Liver (tissue), 9 donors: ENCODE results near the gene TGM2. TPM values are rescaled to one million over a fixed set of nuclear protein-coding genes. Genes with fewer than 3 reads are reported as not detected.

ENCODE experiments used
- DNase-seq: peaks from one replicate; pipeline ENCODE4 v3.0.0-alpha.2; 2017; ENCODE audit warnings: low spot score
- H3K27ac ChIP-seq, 2 donors: one replicate each; pipeline ENCODE4 v1.7.0; 2013; ENCODE audit warnings: inconsistent platforms in 2 of 2, low read length in 2 of 2, control low read depth in 1 of 2, low read depth in 1 of 2, mild to moderate bottlenecking in 1 of 2
- H3K27me3 ChIP-seq, 4 donors: one replicate each; pipeline versions ENCODE4 v1.6.1 to v1.7.0; 2013; ENCODE audit warnings: low read length in 3 of 4, inconsistent platforms in 1 of 4, mild to moderate bottlenecking in 1 of 4, moderate library complexity in 1 of 4; ENCODE audit not compliant: control insufficient read depth in 4 of 4, insufficient read depth in 4 of 4
- H3K36me3 ChIP-seq, 4 donors: one replicate each; pipeline versions ENCODE4 v1.6.1 to v1.7.0; 2013; ENCODE audit warnings: low read length in 3 of 4, mild to moderate bottlenecking in 3 of 4, low read depth in 1 of 4, moderate library complexity in 1 of 4; ENCODE audit not compliant: control insufficient read depth in 4 of 4, insufficient read depth in 3 of 4
- H3K4me1 ChIP-seq, 4 donors: one replicate each; pipeline versions ENCODE4 v1.6.1 to v1.7.0; 2013; ENCODE audit warnings: low read length in 3 of 4, mild to moderate bottlenecking in 3 of 4, moderate library complexity in 1 of 4; ENCODE audit not compliant: control insufficient read depth in 4 of 4, insufficient read depth in 4 of 4
- H3K4me3 ChIP-seq, 3 donors: one replicate each; pipeline versions ENCODE4 v1.6.1 to v1.7.0; 2013; ENCODE audit warnings: low read length in 3 of 3, control low read depth in 1 of 3, low read depth in 1 of 3, mild to moderate bottlenecking in 1 of 3
- H3K9ac ChIP-seq, 2 donors: one replicate each; pipeline ENCODE4 v1.7.0; 2013; ENCODE audit warnings: low read length in 2 of 2, mild to moderate bottlenecking in 2 of 2, moderate library complexity in 2 of 2, control low read depth in 1 of 2, low read depth in 1 of 2
- H3K9me3 ChIP-seq, 4 donors: one replicate each; pipeline versions ENCODE4 v1.6.1 to v1.7.0; 2013; ENCODE audit warnings: low read length in 3 of 4; ENCODE audit not compliant: control insufficient read depth in 4 of 4
- ATF3 ChIP-seq: IDR thresholded peaks from 2 replicates; pipeline ENCODE4 v1.6.1; 2016; ENCODE audit warnings: antibody characterized with exemption
- CTCF ChIP-seq: fragments of 150-350 bp; IDR thresholded peaks from 2 replicates; pipeline ENCODE4 v1.5.1; 2017; ENCODE audit warnings: improper control_type of control experiment, low read depth, low read length; ENCODE audit not compliant: missing input control
- EGR1 ChIP-seq, 2 donors: IDR thresholded peaks; 2 replicates each; pipeline ENCODE4 v1.6.1; 2016 to 2018; ENCODE audit warnings: antibody characterized with exemption in 2 of 2, low read depth in 2 of 2
- FOXA1 ChIP-seq: IDR thresholded peaks from 2 replicates; pipeline ENCODE4 v1.6.1; 2016; ENCODE audit warnings: antibody characterized with exemption
- FOXA2 ChIP-seq: IDR thresholded peaks from 2 replicates; pipeline ENCODE4 v1.6.1; 2016; ENCODE audit warnings: antibody characterized with exemption
- GABPA ChIP-seq, 2 donors: IDR thresholded peaks in 1 of 2; conservative IDR thresholded peaks in 1 of 2; 2 replicates each; pipeline ENCODE4 v1.6.1; 2016; ENCODE audit warnings: antibody characterized with exemption in 2 of 2, mild to moderate bottlenecking in 1 of 2, moderate library complexity in 1 of 2
- HNF4A ChIP-seq, 2 donors: conservative IDR thresholded peaks; 2 replicates each; pipeline ENCODE4 v1.6.1; 2016; ENCODE audit warnings: antibody characterized with exemption in 2 of 2, mild to moderate bottlenecking in 2 of 2
- HNF4G ChIP-seq: IDR thresholded peaks from 2 replicates; pipeline ENCODE4 v1.6.1; 2016; ENCODE audit warnings: antibody characterized with exemption
- JUND ChIP-seq, 2 donors: IDR thresholded peaks; 2 replicates each; pipeline ENCODE4 v1.6.1; 2016; ENCODE audit warnings: antibody characterized with exemption in 2 of 2
- MAX ChIP-seq: IDR thresholded peaks from 2 replicates; pipeline ENCODE4 v1.6.1; 2016; ENCODE audit warnings: antibody characterized with exemption
- NR2F2 ChIP-seq: IDR thresholded peaks from 2 replicates; pipeline ENCODE4 v1.6.1; 2016; ENCODE audit warnings: antibody characterized with exemption
- RAD21 ChIP-seq, 2 donors: IDR thresholded peaks; 2 replicates each; pipeline ENCODE4 v1.6.1; 2016; ENCODE audit warnings: antibody characterized with exemption in 2 of 2, mild to moderate bottlenecking in 2 of 2
- REST ChIP-seq: IDR thresholded peaks from 2 replicates; pipeline ENCODE4 v1.6.1; 2016; ENCODE audit warnings: antibody characterized with exemption, mild to moderate bottlenecking
- RXRA ChIP-seq, 2 donors: IDR thresholded peaks; 2 replicates each; pipeline ENCODE4 v1.6.1; 2017 to 2018; ENCODE audit warnings: antibody characterized with exemption in 2 of 2, mild to moderate bottlenecking in 1 of 2
- SP1 ChIP-seq: IDR thresholded peaks from 2 replicates; pipeline ENCODE4 v1.6.1; 2018; ENCODE audit warnings: antibody characterized with exemption, mild to moderate bottlenecking
- TAF1 ChIP-seq: conservative IDR thresholded peaks from 2 replicates; pipeline ENCODE4 v1.6.1; 2016; ENCODE audit warnings: antibody characterized with exemption, mild to moderate bottlenecking
- YY1 ChIP-seq: IDR thresholded peaks from 2 replicates; pipeline ENCODE4 v1.6.1; 2016; ENCODE audit warnings: antibody characterized with exemption, mild to moderate bottlenecking
- ZBTB33 ChIP-seq: IDR thresholded peaks from 2 replicates; pipeline ENCODE4 v1.6.1; 2016; ENCODE audit warnings: antibody characterized with exemption
- WGBS: extraction: QIAGEN DNeasy Blood & Tissue Kit; methylation state at CpG from one replicate; pipeline ENCODE4 v1.1.7; 2013; 5-methylcytosine and 5-hydroxymethylcytosine counted together
- polyA plus RNA-seq, 2 donors: library from polyadenylated mRNA; stranded (reverse) in 1 of 2; unstranded in 1 of 2; fragments of 200-250 nt in 1 of 2; fragments of >200 nt in 1 of 2; fragmentation: Nextera tagmentation in 1 of 2; extraction: Ambion mirVana in 1 of 2; gene quantifications; one replicate each; pipeline versions ENCODE4 v1.2.1 to v1.2.3, GENCODE V29; 2013 to 2015
- total RNA-seq, 2 donors: library from RNA; depleted of rRNA; stranded (reverse); fragments of >200 nt; gene quantifications; one replicate each; pipeline ENCODE4 v1.2.3, GENCODE V29; 2014
- donor health status: healthy.
- donor health status: healthy.
- donor health status: healthy.
- donor health status: healthy.
- donor health status: healthy.

The TGM2 gene
- total and polyA plus RNA-seq, 4 donors = 106 to 375 (median 190) TPM

GRCh38 chr20:38120625-38120988 is 44.5 kb downstream of the TGM2 start:
- H3K27me3 ChIP-seq = no peaks in the 10 kb centered on the region
- H3K9ac ChIP-seq = no peak overlapping the region
- no peaks in the 10 kb centered on the region for H3K36me3 ChIP-seq
- no peak overlapping the region for H3K4me3 ChIP-seq
- H3K4me1 ChIP-seq = peaks cover 3 to 9% (median 6%) of the 10 kb centered on the region in 4 donors
- no peak for DNase-seq
- no peaks in the 10 kb centered on the region for H3K9me3 ChIP-seq
- WGBS = 99% methylated on average over 4 of the region's 4 CpGs
- no peak overlapping the region for H3K27ac ChIP-seq
- TF ChIP-seq SP1 = no peak
- TF ChIP-seq JUND (IDR thresholded peaks at IDR 0.05) = no peak
- no peak for TF ChIP-seq FOXA2
- no peak for TF ChIP-seq CTCF
- TF ChIP-seq RXRA (IDR thresholded peaks at IDR 0.05) = no peak
- no peak for TF ChIP-seq GABPA (IDR thresholded peaks at IDR 0.05 in 1 of 2, conservative IDR thresholded peaks at IDR 0.05 in 1 of 2)
- TF ChIP-seq NR2F2 = no peak
- TF ChIP-seq ZBTB33 = no peak
- no peak for TF ChIP-seq FOXA1
- TF ChIP-seq ATF3 = no peak
- TF ChIP-seq REST = no peak
- no peak for TF ChIP-seq HNF4A (conservative IDR thresholded peaks at IDR 0.05)
- no peak for TF ChIP-seq RAD21 (IDR thresholded peaks at IDR 0.05)
- no peak for TF ChIP-seq YY1

- Histone ChIP-seq H3K9ac (no peak overlapping the region), H3K27ac (no peak overlapping the region), H3K36me3 (no peaks in the 10 kb centered on the region), H3K9me3 (no peaks in the 10 kb centered on the region), H3K4me1 (peaks cover 0 to 4% (median 1%) of the 10 kb centered on the region in 4 donors), H3K4me3 (no peak overlapping the region), H3K27me3 (no peaks in the 10 kb centered on the region)
- WGBS = 89% methylated on average over 6 of the region's 6 CpGs
- DNase-seq = no peak
- TF ChIP-seq JUND (IDR thresholded peaks at IDR 0.05) (no peak), REST (no peak), FOXA2 (no peak), FOXA1 (no peak), EGR1 (IDR thresholded peaks at IDR 0.05; ENCODE audit: low read depth in 2 of 2) (no peak), MAX (no peak), TAF1 (no peak), NR2F2 (no peak), RAD21 (IDR thresholded peaks at IDR 0.05) (no peak), HNF4A (conservative IDR thresholded peaks at IDR 0.05) (no peak), ATF3 (no peak), YY1 (no peak), HNF4G (no peak), ZBTB33 (no peak)
These were observed 45.6 kb downstream of the TGM2 start for GRCh38 chr20:38119446-38119845.
